Panc1 (cell line): Measurements from ENCODE around the gene STK31. TPM values are rescaled to one million over a fixed set of nuclear protein-coding genes. Genes with fewer than 3 reads are reported as not detected.

Source experiments
- ATAC-seq: fragments of 200-7000 bp; cut with Tn5 transposase; 2 replicates; pipeline ENCODE4 v1.9.1; 2020; ENCODE audit warnings: mild to moderate bottlenecking, moderate library complexity
- Bru-seq: library from RNA; stranded (reverse); fragments of 400-500 nt; gene quantifications from one replicate; lab custom pipeline; 2021; lab: Mats Ljungman, UMichigan
- BruChase-seq, 2 experiments: library from RNA; stranded (reverse); fragments of 400-500 nt; gene quantifications; one replicate each; lab custom pipeline; 2021; lab: Mats Ljungman, UMichigan
- BruUV-seq: library from RNA; stranded (reverse); fragments of 400-500 nt; replicated peaks from 2 replicates; lab custom pipeline; 2021; lab: Mats Ljungman, UMichigan
- CTCF ChIA-PET: fragments of 300-600 bp; sonication (Branson Sonifier 250); formaldehyde crosslinking; loops from one replicate; lab custom pipeline; 2022; ENCODE audit warnings: antibody characterized with exemption; lab: Charles Lee
- POLR2A ChIA-PET: fragments of 300-600 bp; sonication (Branson Sonifier 250); formaldehyde crosslinking; loops from one replicate; lab custom pipeline; 2022; ENCODE audit warnings: antibody characterized with exemption; lab: Charles Lee
- DNase-seq: peaks from one replicate; pipeline ENCODE4 v3.0.0-alpha.2; 2010; ENCODE audit warnings: low read depth, low spot score
- H3K27ac ChIP-seq: 2 replicates; pipeline ENCODE4 v1.5.1; 2011; ENCODE audit warnings: mild to moderate bottlenecking, low read length, inconsistent platforms
- H3K27me3 ChIP-seq: fragments of 200-500 bp; sonication (Bioruptor generic); 2 replicates; pipeline ENCODE4 v1.6.0; 2014; ENCODE audit warnings: low read length, inconsistent platforms; ENCODE audit not compliant: control insufficient read depth, insufficient read depth
- H3K36me3 ChIP-seq: fragments of 200-500 bp; sonication (Bioruptor generic); 2 replicates; pipeline ENCODE4 v1.5.1; 2014; ENCODE audit warnings: inconsistent platforms, mild to moderate bottlenecking, low read length, moderate library complexity; ENCODE audit not compliant: control insufficient read depth, insufficient read depth
- H3K4me1 ChIP-seq: 2 replicates; pipeline ENCODE4 v1.5.1; 2011; ENCODE audit warnings: inconsistent platforms, mild to moderate bottlenecking, low read length, moderate library complexity; ENCODE audit not compliant: control insufficient read depth, insufficient read depth
- H3K4me3 ChIP-seq, 2 experiments: 2 replicates each; pipeline ENCODE4 v1.5.1; 2011 to 2012; ENCODE audit warnings: low read depth in 2 of 2, low read length in 2 of 2, mild to moderate bottlenecking in 2 of 2, inconsistent platforms in 1 of 2, moderate library complexity in 1 of 2
- H3K9me3 ChIP-seq: fragments of 200-500 bp; sonication (Bioruptor generic); 2 replicates; pipeline ENCODE4 v1.5.1; 2014; ENCODE audit warnings: low read depth, mild to moderate bottlenecking, inconsistent platforms, low read length, moderate library complexity; ENCODE audit not compliant: control insufficient read depth, insufficient read depth
- CTCF ChIP-seq: fragments of 450-650 bp; IDR thresholded peaks from 2 replicates; pipeline ENCODE4 v1.5.1; 2017; ENCODE audit warnings: mild to moderate bottlenecking
- POLR2AphosphoS5 ChIP-seq: IDR thresholded peaks from 2 replicates; pipeline ENCODE4 v1.6.1; 2012; ENCODE audit warnings: mild to moderate bottlenecking, low read depth, low read length, moderate library complexity
- REST ChIP-seq, 2 experiments: IDR thresholded peaks; 2 replicates each; pipeline ENCODE4 v1.6.1; 2011 to 2012; ENCODE audit warnings: low read depth in 2 of 2, control low read depth in 1 of 2, low read length in 1 of 2, mild to moderate bottlenecking in 1 of 2, moderate library complexity in 1 of 2; ENCODE audit not compliant: insufficient read depth in 1 of 2
- SIN3A ChIP-seq: IDR thresholded peaks from 2 replicates; pipeline ENCODE4 v1.6.1; 2012; ENCODE audit warnings: low read depth, mild to moderate bottlenecking, low read length, moderate library complexity, borderline replicate concordance; ENCODE audit not compliant: insufficient read depth
- TCF7L2 ChIP-seq: IDR thresholded peaks from 2 replicates; pipeline ENCODE4 v1.6.1; 2011; ENCODE audit warnings: mild to moderate bottlenecking, low read depth, low read length, inconsistent platforms
- in situ Hi-C: cut with HindIII; loops from 2 replicates; pipeline ENCODE4 v1.10.0; 2016; ENCODE audit warnings: low sequenced_read_pairs, low pct_unique_long_range_greater_than_20kb
- intact Hi-C: fragments of 100-400 bp; cut with micrococcal nuclease; formaldehyde crosslinking; loops from one replicate; pipeline ENCODE4 v1.10.0; 2022; ENCODE audit not compliant: unreplicated experiment
- long read RNA-seq: library from polyadenylated mRNA; unstranded; transcript quantifications from one replicate; pipeline ENCODE4 v2.0.0, GENCODE V29; 2021; ENCODE audit not compliant: unreplicated experiment
- polyA plus RNA-seq: library from polyadenylated mRNA; unstranded; fragments of >200 nt; gene quantifications from one replicate; pipeline ENCODE4 v1.2.1, GENCODE V29; 2012; ENCODE audit warnings: missing spikeins; ENCODE audit not compliant: insufficient read length
- total RNA-seq: library from RNA; stranded (reverse); gene quantifications from one replicate; pipeline ENCODE4 v1.2.1, GENCODE V29; 2021; ENCODE audit not compliant: unreplicated experiment

Gene STK31
- 1.0 TPM for total RNA-seq
- polyA plus RNA-seq = 0.80 TPM
- percentile 39 among the genes with signal in this experiment for Bru-seq, nascent RNA
- BruChase-seq, experiment 1, labeled RNA remaining after a 2-hour chase = percentile 35 among the genes with signal in this experiment
- BruChase-seq, experiment 2, labeled RNA remaining after a 6-hour chase = percentile 35 among the genes with signal in this experiment
- long read RNA-seq, partial matches to known transcripts = 0 of 4 reads
- long read RNA-seq, other reads (novel, unspliced or antisense) = 4 of 4 reads

- Histone ChIP-seq H3K4me1 (peaks cover 21% of the 10 kb centered on the region), H3K36me3 (no peaks in the 10 kb centered on the region), H3K27me3 (no peaks in the 10 kb centered on the region), H3K27ac (no peak within 1 kb of the TSS), H3K9me3 (peaks cover 16% of the 10 kb centered on the region; the same call in 1 of the 2 replicates), H3K4me3 (no peak within 1 kb of the TSS)
- CTCF ChIA-PET = no interaction called here
- POLR2A ChIA-PET = no interaction called here
- DNase-seq (no peak), ATAC-seq (no peak)
- TF ChIP-seq TCF7L2 (no peak), POLR2AphosphoS5 (no peak), CTCF (no peak), REST (IDR thresholded peaks at IDR 0.05; ENCODE audit: insufficient read depth in 1 of 2, low read depth in 2 of 2, low read length in 1 of 2) (no peak), SIN3A (no peak)
- intact Hi-C loops = loop anchor here (10.0 kb wide), 1 partner anchor 435 kb away; no protein-coding TSS in a partner anchor
- BruUV-seq = no TSS peak
- in situ Hi-C loops = no loop called here
Observed at GRCh38 chr7:23710000-23710399, at the start of gene STK31. TSS of gene STK31 (plus strand) at chr7:23710219. CDS start at chr7:23710286, 67 bp downstream.

- H3K9me3 ChIP-seq = no peaks in the 10 kb centered on the region
- TF ChIP-seq POLR2AphosphoS5 = no peak
- no peak for TF ChIP-seq REST (IDR thresholded peaks at IDR 0.05; ENCODE audit: insufficient read depth in 1 of 2, low read depth in 2 of 2, low read length in 1 of 2)
- no peak for TF ChIP-seq CTCF
- no peak for TF ChIP-seq SIN3A
- no peak for TF ChIP-seq TCF7L2
- DNase-seq (no peak), ATAC-seq (no peak)
- H3K4me1 ChIP-seq = no peaks in the 10 kb centered on the region
- intact Hi-C loops (no loop called here), in situ Hi-C loops (no loop called here)
- H3K36me3 ChIP-seq = no peaks in the 10 kb centered on the region
- no peak overlapping the region for H3K27ac ChIP-seq
- no peak overlapping the region for H3K4me3 ChIP-seq
- no TSS peak for BruUV-seq
- POLR2A ChIA-PET = no interaction called here
- CTCF ChIA-PET = no interaction called here
- H3K27me3 ChIP-seq = no peaks in the 10 kb centered on the region
Observed at GRCh38 chr7:23661385-23661784, 48.6 kb upstream of the STK31 start.
